Fibroblast of skin of abdomen (primary cell): ENCODE results near the gene HAL.
A peak's percentile ranks its signal among the peaks of the same experiment; 100 is the strongest.

Experiments used
- DNase-seq: peaks from one replicate; pipeline ENCODE4 v3.0.0-alpha.2; 2013

Gene HAL

DNA sequence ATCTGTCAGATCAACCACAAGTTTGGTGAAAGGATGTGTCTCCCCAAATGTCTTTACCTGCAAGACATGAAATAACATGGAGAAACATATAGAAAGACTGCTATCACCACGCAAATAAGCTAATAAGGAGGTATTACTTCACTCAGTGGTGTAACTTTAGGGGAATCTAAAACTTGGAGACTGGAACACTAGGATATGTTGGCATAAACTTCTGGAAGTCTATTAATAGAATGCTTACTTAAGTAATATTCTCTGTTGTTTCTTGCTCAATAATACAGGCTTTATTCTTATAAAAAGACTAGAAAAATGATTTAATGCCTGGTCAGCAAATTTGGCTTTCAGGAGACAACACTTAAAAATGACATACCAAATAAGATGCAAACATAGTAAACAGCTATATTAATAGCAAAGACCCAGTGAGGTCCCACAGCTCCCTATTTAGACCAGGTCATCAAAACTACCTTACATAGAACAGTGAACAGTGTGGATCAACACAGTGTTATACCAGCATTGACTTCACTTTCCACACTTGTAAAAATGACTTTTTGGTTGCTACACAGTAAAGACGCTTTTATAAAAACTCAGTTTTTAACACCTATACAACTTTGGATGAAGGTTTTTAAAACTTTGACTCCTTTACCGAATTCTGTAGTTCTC is 18.9 kb upstream of the HAL start:
- no peak for DNase-seq

DNA sequence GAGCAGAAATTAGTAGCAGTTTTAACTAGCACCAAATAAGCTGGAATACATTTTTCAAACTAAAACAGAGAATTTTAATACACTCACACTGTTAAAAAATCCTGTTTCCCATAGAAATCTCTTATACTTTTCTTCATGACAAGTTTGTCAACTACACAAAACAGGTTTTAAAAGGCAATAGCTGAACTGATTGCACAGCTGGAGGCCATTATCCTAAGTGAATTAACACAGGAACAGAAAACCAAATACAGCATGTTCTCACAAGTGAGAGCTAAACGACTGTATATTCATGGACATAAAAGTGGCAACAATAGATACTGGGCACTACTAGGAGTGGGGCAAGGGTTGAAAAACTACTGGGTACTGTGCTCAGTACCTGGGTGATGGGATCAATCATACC is 11.6 kb upstream of the HAL start:
- DNase-seq: no peak

DNA sequence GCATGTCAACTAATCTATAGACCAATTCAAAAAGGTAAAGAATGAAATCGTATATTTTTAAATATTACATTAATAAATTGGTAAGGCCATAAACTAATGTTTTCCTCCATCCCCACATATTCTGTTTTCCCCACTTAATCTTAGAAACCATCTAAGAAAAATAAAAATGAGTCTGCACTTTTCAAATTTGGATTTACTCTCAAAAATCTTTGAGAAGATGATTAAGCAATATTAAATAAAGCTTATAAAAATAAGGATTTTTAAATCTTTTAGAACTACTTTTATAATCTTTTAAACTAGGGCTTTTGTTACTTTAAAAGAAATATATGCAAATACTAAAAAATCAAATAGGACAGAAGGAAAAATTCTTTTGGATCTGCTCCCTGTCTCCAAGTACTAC is 10.6 kb upstream of the HAL start:
- no peak for DNase-seq

- DNase-seq: no peak
Observed at GRCh38 chr12:96000858-96001257, 4.7 kb upstream of the HAL start.

DNA sequence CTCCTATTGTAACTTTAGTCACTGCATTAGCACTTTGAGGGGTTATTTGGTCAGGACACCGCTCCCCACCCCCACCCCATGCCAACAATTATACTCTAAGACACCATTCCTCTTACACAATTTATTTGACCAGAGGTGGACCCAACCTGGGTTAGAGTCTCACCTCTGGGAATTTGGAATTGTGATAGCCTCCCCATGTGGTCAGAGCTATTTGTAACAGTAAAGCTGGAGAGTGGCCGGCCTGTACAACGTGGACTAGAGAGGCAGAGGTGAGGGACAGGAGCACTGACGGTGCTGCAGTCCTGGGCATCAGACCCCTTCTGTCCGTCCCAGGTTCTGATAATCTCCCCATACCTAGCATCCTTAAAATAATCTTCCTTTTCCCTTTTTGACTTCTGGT is 3.3 kb upstream of the HAL start:
- DNase-seq: no peak

- DNase-seq: peak; percentile 40
Observed at GRCh38 chr12:95998611-95999286, 2.6 kb upstream of the HAL start.

DNA sequence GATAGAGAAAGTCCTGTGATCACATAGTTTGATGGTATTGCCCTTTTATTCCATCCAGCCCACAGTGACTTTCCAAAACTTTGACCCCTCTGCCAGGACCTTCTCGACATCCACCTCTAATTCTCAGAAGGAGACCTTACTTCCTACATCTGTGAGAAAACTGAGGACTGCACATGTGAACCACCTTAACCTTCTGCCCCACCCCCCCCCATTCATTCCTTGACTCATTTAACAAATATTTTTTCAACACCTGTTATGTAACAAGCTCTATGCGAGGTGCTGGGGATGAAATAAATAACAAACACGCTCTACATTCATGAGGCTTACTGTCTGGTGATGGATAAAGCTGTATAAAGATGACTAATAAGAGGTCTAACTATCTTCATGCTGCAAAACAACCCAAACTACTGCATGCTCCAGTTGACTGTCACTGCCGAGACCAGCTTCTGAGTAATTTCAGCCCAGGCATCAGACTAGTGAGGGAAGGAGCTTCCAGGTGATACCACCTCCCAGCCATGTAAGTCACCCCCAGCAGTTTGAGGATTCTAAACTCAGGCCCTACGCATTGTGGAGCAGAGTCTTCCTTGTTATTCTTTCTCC is 1.9 kb upstream of the HAL start:
- no peak for DNase-seq

GRCh38 chr12:95997276-95997675 is 1.1 kb upstream of the HAL start:
- no peak for DNase-seq

- no peak for DNase-seq
Observed at GRCh38 chr12:95995238-95996031, 709 bp downstream of the HAL start.

DNA sequence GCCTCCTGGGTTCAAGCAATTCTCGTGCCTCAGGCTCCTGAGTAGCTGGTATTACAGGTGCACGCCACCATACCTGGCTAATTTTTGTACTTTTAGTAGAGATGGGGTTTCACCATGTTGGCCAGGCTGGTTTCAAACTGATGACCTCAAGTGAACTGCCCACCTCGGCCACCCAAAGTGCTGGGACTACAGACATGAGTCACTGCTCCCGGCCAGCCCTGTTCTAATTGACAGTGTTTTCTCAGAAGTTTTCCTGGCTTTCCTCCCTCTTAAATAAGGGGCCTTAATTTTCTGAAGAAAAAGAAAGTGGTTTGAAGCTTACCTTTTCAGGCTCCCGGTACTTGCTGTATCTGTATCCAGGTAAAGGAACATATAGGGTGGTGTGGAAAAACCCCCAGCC is 1.7 kb downstream of the HAL start:
- DNase-seq: no peak

GRCh38 chr12:95993907-95994306 is 2.2 kb downstream of the HAL start:
- DNase-seq: no peak

- DNase-seq: no peak
Observed at GRCh38 chr12:95990136-95990535, 6.0 kb downstream of the HAL start.

- no peak for DNase-seq
Observed at GRCh38 chr12:95989504-95990123, 6.5 kb downstream of the HAL start.

DNA sequence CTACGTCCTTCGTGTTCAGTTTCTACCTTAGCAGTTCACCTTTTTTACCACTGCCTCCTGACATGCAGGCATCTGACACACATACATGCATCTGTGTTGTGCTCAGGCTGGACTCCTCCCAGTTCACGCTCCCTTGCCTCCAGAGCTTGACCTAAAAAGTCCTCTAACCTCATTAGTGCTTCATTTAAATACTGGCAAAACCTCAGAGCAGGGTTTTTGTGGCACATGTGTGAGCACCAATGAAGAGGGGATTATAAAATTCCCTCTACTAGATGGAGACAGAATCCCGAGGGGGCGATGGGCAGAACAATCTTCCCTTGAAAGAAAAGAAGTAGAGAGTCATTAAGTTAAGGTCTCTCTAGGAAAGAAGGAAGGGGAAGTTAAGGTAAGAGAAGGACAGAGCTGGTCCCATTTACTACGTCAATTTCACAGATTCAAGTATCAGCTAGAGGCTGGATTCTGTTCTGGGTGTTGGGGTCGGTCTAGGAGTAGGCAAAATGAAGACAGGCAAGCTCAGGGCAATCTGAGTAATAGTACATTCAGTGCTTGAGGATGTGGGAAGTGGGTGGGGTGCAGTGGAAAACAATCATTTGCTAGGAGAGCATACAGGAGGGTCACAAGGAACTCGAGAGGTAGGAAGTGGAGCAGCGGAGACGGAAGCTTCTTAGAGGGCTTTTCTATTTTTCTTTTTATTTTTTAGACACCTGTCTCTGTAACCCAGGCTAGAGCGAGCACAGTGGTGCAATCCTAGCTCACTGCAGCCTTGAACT is 7.5 kb downstream of the HAL start:
- DNase-seq: no peak

GRCh38 chr12:95986635-95987570 is 9.2 kb downstream of the HAL start:
- no peak for DNase-seq

DNA sequence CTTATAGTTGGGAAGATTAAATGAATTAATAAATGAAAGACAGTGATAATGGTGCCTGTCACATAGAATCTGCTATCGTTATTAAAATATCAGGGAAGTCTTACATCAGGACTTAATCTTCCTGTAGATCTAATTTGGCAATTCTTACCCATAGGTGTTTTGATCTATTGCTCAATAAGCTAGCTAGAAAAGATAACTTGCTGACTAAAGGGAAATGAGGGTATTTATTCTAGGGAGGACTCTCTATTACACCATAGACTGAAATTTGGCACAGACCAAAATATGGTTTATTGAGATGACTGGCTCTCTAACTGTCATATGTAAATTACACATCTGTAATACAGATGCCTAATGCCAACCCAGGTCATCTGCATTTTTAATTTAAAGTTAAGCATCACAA is 11.5 kb downstream of the HAL start:
- no peak for DNase-seq

- no peak for DNase-seq
Observed at GRCh38 chr12:95982602-95983001, 13.5 kb downstream of the HAL start.

GRCh38 chr12:95980437-95980836 is 15.7 kb downstream of the HAL start:
- DNase-seq: no peak

DNA sequence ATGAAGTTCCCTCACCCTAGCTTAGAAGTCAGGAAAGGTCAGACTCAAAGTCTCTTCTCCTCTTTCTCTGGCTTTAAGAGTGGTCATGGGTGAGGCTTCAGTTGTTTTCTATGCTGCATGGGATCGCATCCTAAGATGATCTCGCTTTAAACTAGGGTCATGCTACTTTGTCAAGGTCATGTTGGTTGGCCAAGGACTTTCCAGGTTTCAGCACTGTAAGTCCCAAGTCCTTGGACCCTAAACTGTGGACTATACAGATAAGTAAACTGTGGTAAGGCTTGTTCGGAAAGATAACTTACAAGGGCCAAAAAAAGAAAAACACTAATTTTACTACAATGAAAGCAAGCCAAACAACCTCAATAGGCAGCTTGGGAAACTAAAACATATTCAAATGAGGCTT is 17.4 kb downstream of the HAL start:
- DNase-seq: no peak

GRCh38 chr12:95978351-95978750 is 17.8 kb downstream of the HAL start:
- no peak for DNase-seq

DNA sequence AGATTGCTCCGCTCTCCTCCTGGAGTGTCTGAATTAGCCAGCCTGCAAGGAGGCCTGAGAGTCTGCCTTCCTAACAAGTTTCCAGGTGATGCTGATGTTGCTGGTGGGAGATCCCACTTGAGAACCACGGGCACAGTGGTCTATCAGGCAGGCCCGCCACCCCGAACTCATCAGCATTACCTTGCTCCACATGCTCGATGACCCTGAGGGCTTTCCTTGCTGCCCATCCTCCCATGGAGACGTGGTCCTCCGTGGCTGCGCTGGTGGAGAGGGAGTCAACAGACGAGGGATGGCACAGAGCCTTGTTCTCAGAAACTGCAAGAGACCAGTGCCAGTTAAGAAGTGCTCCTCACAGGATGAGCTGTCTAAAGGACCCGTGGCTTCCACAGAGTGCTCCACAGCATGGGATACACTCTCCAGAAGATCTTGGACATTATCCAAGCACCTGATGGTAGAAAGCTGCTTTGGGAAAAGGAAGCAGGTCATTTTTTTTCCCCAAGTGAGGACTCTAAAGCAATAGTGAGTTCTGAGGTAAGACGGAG is 18.3 kb downstream of the HAL start:
- no peak for DNase-seq
